HG03378 (cell line): ENCODE measurements around the gene PNMA5.
A peak's percentile ranks its signal among the peaks of the same experiment; 100 is the strongest.

Experiments used
- ATAC-seq: cut with Tn5 transposase; IDR thresholded peaks from one replicate; pipeline ENCODE4 v1.9.1; 2021; ENCODE audit warnings: mild to moderate bottlenecking, moderate library complexity; ENCODE audit not compliant: unreplicated experiment

Gene PNMA5

GRCh38 chrX:152959626-152960025, 34.3 kb downstream of the PNMA5 start:
- ATAC-seq: no peak

- peak; percentile 84 for ATAC-seq
These were observed 35.1 kb downstream of the PNMA5 start for GRCh38 chrX:152958524-152959465.

DNA sequence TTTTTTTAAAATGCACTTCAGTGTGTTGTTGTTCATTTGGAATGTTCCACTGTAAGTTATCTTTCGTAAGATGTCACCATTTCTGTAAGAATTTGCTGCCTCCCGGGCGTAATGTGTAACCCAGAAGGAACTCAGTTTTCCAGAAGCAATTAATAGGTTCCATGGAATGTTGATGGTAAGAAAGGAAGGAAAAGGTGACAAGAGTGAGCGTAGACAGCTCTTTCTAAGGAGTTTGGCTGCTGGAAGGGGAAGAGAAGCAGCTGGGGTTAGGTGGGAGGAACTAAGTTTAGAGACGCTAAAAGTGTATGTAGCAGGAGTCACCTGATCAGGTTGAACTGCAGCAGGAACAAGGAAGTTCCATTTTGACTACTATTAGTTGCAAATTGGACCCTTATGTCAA, 35.9 kb downstream of the PNMA5 start:
- ATAC-seq: peak; percentile 17

- ATAC-seq: no peak
These were observed 43.1 kb downstream of the PNMA5 start for GRCh38 chrX:152950786-152951185.

- no peak for ATAC-seq
These were observed 44.8 kb downstream of the PNMA5 start for GRCh38 chrX:152949114-152949513.

DNA sequence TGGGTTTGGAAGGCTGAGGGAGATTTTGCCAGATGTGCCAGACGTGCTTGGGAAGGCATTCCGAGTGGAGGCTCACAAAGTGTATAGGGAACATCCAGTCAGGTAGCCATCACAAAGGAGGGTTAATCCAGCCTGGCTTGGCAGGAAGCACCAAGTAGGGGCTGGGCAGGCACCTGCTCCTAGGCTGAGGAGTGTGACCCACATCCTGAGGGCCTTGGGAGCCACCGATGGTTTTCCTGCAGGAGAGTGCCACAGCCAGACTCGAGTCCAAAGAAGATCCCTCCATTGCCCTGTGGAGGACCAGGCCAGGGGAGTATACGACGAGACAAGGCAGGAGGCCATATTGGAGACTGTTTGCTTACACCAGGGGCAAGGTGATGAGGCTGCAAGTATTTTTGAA, 47.2 kb downstream of the PNMA5 start:
- ATAC-seq: no peak

- no peak for ATAC-seq
These were observed 48.6 kb downstream of the PNMA5 start for GRCh38 chrX:152945021-152945979.

GRCh38 chrX:152943826-152944225, 50.1 kb downstream of the PNMA5 start:
- ATAC-seq: no peak

DNA sequence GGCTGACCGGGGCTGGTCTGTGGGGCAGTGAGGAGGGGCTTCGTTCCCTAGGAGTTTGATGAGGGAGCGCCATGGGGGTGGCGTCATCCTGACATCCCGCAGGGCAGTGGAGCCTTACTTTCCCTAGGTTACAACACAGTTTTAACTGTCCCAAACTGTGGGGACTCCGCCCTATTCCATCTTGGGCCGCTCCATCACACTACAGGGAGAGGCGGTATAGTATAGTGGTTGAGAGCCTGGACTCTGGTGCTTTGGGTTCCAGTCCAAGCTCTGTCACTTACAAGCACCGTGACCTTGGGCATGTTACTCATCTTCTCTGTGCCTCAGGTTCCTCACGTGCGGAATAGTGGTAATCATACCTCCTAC, 51.9 kb downstream of the PNMA5 start:
- ATAC-seq: no peak

DNA sequence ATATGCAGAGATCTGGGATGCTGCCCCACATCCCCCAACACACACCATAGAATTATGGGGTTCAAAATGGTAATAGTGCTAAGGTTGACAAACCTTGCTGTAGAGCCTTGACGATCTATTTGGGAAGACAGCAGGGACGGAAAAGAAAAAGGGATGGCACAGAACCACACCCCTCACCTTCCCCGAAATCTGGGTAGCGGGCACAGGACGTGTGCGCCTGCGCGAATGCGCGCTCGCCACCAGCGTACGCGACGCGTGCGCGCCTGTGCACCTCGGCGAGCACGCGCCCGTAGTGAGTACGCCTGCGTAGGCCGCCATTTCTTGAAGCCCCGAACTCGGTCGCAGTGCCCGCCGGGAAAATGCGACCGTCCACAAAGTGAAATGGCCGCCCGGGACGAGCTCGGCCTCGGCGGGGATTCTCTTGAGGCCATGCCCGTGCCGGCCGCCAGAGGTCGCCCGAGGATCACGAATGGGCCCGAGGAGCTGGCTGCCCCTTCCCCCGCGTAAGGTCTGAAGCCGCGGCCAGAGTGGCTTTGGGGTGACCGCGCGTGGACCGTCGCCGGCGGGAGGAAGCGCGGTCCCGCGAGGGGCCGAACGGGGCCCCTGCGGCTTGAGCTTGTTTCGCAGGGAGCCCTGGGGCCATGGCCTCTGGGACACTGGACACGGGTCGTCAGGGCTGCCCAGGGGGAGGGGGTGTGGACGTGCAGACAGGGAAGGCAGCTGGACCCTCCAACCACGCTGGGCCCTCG, 52.4 kb downstream of the PNMA5 start:
- peak; percentile 68 for ATAC-seq
